Neural cell (in vitro differentiated cells): Measurements from ENCODE around the gene GPR42.

Experiments used
- EZH2 ChIP-seq: fragments of 200-600, 300-800 bp; shearing (Covaris generic), sonication (generic); IDR thresholded peaks from 2 replicates; pipeline ENCODE4 v1.6.1; 2014; ENCODE audit warnings: antibody characterized with exemption, low read length, borderline replicate concordance, mild to moderate bottlenecking; ENCODE audit not compliant: insufficient read depth, poor library complexity, severe bottlenecking
- TF ChIP-seq, protein P1 (sequence below): fragments of 450-650 bp; IDR thresholded peaks from 2 replicates; pipeline ENCODE4 v1.5.1; 2014; ENCODE audit warnings: antibody characterized with exemption, mild to moderate bottlenecking, moderate library complexity; ENCODE audit not compliant: poor library complexity, severe bottlenecking

DNA sequence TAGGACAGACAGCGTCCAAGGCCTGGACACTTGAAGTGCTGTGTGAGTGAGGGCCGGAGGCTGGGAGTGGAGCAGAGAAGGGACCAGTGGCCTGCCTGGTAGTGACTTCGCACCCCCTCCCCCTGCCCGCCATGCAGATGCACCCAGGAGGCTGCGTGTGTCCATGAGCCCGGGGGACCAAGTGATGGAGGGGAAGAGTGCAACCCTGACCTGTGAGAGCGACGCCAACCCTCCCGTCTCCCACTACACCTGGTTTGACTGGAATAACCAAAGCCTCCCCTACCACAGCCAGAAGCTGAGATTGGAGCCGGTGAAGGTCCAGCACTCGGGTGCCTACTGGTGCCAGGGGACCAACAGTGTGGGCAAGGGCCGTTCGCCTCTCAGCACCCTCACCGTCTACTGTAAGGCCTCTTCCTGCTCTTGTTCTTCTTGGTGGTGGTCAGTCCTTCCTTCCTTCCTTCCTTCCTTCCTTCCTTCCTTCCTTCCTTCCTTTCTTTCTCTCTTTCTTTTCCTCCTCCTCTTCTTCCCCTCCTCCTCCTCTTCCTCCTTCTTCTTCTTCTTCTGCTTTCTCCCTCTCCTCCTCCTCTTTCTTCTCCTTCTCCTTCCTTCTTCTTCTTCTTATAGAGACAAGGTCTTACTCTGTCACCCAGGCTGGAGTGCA lies 29.2 kb upstream of the GPR42 start:
- no peak for TF ChIP-seq EZH2
- TF ChIP-seq, protein P1, sequence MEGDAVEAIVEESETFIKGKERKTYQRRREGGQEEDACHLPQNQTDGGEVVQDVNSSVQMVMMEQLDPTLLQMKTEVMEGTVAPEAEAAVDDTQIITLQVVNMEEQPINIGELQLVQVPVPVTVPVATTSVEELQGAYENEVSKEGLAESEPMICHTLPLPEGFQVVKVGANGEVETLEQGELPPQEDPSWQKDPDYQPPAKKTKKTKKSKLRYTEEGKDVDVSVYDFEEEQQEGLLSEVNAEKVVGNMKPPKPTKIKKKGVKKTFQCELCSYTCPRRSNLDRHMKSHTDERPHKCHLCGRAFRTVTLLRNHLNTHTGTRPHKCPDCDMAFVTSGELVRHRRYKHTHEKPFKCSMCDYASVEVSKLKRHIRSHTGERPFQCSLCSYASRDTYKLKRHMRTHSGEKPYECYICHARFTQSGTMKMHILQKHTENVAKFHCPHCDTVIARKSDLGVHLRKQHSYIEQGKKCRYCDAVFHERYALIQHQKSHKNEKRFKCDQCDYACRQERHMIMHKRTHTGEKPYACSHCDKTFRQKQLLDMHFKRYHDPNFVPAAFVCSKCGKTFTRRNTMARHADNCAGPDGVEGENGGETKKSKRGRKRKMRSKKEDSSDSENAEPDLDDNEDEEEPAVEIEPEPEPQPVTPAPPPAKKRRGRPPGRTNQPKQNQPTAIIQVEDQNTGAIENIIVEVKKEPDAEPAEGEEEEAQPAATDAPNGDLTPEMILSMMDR, result no peak
